HG03045 (cell line): Measurements from ENCODE around the gene LEF1.

ENCODE experiments used
- ATAC-seq: cut with Tn5 transposase; IDR thresholded peaks from one replicate; pipeline ENCODE4 v1.9.1; 2021; ENCODE audit warnings: mild to moderate bottlenecking, moderate library complexity; ENCODE audit not compliant: unreplicated experiment

LEF1 gene

GRCh38 chr4:108180513-108180912, 11.8 kb upstream of the LEF1 start:
- ATAC-seq, result no peak

DNA sequence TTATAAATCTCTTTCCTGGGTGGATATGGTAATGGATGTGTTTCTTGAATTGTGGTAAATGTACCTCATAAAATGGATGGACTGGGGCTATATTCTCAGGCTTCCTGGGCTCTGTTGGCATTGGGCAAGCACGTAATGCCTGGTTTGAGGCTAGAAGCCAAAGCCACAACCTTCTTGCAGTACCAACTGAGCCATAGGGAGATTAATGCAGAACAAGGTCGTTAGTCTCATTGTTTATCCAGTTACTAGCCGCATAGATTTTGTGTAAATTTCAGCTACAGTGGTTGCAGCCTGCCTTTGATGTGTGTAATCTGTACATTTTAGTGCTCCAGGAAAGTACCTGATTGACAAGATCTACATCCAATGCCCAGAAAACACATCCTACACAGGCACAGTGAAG, 7.2 kb upstream of the LEF1 start:
- no peak for ATAC-seq

DNA sequence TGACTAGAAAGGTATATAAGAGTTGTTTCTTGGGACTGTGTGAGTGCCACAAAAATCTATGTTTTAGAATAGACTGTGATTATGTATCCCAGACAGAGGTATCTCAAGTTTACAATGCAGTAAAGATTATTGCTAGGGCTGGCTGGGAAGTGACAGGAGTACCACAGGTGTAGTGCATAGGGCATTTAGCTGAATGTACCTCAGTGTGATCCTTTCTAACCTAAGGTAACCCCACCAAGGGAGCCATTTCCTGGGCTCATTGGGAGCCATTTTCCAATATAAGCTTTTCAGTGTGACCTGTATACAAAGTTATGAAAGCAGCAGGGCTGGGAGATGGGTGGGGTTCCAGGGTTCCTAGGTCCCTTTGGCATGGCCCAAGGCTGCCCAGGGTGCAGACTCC, 6.1 kb upstream of the LEF1 start:
- ATAC-seq, result no peak

DNA sequence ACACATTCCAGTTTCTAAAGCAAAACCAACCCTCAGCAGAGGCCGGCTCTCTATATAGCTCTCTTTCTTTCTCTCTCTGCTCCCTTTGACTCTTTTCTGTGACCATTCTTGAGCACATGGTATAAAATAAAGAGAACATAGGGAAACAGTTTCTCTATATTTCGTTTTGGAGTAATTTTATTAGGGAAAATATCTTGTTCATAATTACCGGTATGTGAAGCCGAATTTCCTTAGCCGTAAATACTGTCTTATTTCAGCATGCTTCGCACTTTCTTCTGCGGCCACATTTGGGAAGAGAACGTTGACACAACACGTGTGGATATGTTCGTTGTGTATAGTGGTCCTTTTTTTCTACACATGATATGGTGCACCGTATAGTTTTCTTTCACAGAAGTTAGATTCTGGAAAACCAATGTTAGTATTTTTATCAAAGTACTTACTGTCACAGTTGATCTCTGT, 4.9 kb upstream of the LEF1 start:
- no peak for ATAC-seq

- ATAC-seq, result peak; percentile 52
These were observed 4.2 kb upstream of the LEF1 start for GRCh38 chr4:108172753-108173598.

DNA sequence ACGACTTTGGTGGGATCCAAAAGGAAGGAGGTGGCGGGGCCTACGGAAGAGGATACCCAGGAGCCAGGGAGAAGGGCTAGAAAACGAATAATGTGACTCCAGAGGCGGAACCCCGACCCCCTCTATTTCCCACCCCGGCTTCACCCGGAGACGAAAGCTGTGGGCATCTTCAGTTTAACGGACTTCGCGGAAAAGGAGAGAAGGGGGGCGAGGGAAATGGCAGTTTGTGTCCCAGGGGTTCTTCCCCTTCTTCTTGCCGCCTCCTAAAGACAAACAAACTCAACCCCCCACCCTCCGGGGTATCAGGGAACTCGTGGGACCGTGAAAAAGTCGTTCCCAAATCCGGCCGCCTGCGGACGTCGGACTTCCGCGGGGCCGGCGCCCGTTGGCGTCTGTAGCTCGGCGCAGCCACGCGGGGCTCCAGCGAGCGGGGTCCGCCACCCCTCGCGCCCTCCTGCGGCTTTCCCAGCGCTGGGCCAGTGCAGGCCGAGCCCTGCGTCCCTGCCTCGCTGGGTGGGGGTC, 3.6 kb upstream of the LEF1 start:
- ATAC-seq, result peak; percentile 23

GRCh38 chr4:108171339-108172230, 2.9 kb upstream of the LEF1 start:
- ATAC-seq, result no peak

GRCh38 chr4:108170631-108171338, 2.1 kb upstream of the LEF1 start:
- ATAC-seq, result no peak

- no peak for ATAC-seq
These were observed 932 bp upstream of the LEF1 start for GRCh38 chr4:108169664-108170063.

DNA sequence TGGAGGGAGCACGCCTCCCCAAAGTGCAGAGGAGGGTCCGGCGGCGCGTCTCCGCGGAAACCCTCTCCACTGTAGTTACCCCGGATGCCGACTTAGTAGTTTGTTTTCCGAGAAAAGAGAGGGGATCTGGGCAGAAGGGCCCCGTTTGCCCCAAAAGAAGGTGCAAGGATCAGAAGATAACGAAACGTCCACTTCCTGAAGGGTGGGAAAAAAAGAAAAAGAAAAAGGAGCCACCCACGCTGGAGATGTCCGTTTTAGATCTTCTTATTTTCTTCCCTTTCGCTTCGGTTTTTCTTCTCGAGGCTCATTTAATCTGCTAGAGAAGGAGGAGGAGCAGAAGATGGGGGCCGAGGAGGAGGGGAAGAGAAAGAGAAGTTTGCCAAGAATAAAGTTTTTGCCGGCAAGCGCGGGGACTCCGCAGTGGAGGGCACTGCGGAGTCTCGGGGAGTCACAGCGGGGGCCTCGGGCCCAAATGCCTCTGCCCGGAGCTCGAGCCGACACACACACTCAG, 517 bp downstream of the LEF1 start:
- ATAC-seq, result no peak

DNA sequence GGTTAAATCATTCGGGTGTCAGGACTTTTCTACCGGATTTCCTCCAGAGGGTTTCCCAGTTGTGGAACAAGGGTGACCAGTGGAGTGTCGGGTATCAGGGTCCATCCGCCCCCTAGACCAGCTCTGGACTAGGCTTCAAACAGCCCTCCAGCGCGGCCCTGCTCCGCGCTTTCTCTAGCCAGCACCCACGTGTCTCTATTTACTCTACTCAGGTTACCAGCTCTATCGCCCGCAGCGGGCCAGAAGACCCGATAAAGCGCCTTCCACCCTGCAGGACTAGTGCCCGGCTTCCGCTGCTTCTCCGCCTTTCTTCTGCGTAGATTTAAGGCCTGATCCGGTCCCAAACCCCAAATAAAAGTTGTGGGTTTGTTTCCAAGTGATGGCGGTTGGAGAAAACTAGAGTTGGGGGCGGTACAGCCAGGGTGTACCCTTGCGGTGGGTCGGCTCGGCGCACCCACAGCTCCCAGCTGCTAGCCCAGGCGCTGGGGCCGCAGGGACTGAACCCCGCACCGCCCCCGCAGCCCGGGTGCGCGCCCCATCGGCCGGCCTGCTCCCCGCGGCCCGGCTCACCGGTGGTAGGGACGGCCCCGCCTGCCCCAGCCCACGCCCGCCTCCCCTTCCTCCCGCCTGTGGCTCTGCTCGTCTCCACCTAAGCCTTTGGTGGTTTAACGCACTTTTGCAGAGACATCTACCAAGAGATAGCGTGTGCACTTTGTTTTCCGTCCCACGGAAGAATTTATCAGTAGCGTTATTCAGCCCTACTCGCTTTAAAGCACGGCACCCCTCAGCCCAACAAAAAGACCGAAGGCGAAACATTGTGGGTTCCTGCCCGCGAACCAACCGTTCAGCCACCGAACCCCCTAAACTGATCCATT, 2.1 kb downstream of the LEF1 start:
- peak; percentile 33 for ATAC-seq

- no peak for ATAC-seq
These were observed 2.7 kb downstream of the LEF1 start for GRCh38 chr4:108166038-108166437.

DNA sequence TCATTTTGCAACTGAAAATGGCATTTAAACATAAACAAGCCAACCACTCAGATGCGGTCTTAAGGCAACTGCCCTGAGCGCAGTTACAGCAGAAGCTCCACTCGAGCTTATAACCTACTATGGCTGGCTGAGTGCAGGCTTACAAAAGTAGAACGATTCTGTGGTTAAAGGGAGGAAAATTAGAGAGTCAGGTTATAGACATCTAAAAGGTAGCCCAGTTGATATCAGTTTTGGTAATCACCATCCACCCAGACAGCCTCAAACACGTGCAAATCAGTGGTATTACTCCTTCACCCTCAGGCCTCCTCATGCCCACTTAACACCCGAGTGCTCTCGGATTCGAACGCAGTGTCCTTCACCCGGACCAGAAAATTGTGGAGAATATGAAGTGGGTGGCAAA, 3.1 kb downstream of the LEF1 start:
- ATAC-seq, result no peak

DNA sequence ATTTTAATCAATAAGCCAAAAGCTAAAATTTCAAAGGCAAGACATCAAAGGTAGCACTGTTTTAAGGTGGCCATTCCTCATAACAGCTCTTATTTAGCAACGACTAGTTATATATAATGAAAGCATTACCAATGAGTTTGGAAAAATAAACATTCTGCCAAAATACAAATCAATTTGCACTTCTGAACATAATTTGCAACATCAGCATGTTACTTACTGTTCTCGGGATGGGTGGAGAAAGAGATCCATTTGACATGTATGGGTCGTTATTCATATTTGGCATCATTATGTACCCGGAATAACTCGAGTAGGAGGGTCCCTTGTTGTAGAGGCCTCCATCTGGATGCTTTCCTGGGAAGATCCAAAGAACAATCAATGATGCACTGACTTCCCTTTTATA, 5.4 kb downstream of the LEF1 start:
- ATAC-seq, result no peak

- no peak for ATAC-seq
These were observed 7.9 kb downstream of the LEF1 start for GRCh38 chr4:108160741-108161352.

- no peak for ATAC-seq
These were observed 8.9 kb downstream of the LEF1 start for GRCh38 chr4:108159845-108160244.

DNA sequence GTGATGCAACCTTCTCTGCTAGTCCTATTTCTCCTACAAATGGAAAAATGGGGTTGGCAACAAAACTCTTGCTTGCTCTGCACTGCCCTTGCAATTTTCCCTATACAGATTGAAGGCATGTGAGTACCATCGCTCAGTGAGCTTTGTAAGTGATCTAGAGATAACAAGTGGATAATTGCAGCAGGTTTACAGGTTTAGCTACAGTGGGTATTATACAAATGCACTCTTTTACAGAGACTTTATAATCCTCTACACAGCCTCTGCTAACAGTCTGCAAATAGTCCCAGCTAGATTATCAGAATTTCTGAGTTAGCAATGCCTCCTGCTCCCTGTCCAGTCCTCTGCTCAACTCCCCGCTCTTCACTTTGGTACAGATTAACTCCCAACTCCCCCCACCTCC, 11.1 kb downstream of the LEF1 start:
- no peak for ATAC-seq

DNA sequence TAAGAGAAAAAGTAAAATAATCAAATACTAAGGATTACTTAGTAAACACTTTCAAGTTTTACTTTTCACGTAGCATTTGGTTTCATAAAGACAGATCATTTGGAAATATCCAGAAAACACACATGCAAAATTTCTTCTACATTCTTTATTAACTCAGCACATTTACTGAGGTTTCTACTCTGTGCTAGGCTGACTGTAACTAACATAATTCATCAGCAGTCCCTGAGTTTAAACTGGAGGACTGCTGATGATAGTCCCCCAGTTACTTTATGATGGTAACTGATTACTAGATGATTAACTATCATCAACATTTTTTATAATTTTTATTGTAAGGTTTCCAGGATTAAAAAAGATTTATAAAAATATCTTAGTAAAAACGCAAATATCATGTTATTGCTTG, 12.3 kb downstream of the LEF1 start:
- no peak for ATAC-seq

- no peak for ATAC-seq
These were observed 13.4 kb downstream of the LEF1 start for GRCh38 chr4:108155373-108155772.
